Raji (cell line): ENCODE data around the gene EHMT1.

Experiments used
- POLR2A ChIP-seq: IDR thresholded peaks from 2 replicates; pipeline ENCODE4 v1.6.1; 2011; ENCODE audit warnings: low read depth, low read length, control low read depth; ENCODE audit not compliant: insufficient read depth

EHMT1 gene

DNA sequence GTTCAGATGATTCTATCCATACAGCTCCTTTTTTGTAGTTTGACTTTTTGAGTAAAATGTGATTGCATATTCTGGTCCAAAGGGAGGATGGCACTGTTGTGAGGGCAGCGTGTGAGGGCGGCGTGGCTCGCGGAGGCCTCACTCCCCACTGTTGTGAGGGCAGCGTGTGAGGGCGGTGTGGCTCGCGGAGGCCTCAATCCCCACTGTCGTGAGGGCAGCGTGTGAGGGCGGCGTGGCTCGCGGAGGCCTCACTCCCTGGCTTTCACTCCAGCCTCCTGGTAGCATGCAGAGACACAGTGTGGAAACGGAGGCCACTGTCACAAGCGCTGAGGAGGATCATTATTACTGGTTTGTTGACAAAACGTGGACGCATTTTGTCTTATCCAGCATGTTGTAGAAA is 79.0 kb downstream of the EHMT1 start:
- TF ChIP-seq POLR2A, result no peak

DNA sequence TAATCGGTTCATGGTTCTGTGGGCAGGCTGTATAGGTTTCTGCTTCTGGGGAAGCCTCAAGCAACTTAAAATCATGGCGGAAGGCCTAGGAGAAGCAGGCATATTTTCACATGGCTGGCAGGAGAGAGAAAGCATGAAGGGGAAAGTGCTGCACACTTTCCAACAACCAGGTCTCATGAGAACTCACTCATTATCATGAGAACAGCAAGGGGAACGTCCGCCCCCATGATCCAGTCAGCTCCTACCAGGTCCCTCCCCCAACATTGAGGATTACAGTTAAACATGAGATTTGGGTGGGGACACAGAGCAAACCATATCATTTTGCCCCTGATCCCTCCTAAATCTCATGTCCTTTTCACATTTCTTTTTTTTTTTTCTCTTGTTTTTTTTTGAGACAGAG is 82.1 kb downstream of the EHMT1 start:
- no peak for TF ChIP-seq POLR2A

DNA sequence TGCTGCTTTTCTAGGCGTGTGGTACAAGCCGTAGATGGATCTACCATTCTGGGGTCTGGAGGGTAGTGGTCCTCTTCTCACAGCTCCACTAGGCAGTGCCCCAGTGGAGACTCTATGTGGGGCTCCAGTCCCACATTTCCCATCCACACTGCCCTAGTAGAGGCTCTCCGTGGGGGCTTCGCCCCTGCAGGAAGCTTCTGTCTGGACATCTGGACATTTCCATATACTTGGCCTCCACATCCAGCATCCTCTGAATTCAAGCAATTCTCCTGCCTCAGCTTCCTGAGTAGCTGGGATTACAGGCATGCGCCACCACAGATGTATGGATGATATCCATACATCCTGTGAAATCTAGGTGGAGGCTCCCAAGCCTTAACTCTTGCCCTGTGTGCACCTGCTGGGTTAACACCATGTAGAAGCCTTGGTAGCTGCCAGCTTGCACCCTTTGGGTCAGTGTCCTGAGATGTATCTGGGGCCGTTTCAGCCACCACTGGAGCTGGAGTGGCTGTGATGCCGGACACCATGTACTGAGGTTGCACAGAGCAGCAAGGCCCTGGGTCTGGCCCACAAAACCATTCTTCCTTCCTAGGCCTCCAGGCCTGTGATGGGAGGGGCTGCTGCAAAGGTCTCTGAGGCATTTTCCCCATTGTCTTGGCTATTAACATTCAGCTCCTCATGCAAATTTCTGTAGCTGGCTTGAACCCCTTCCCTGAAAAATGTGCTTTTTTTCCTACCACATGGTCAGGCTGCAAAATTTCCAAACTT is 84.0 kb downstream of the EHMT1 start:
- TF ChIP-seq POLR2A, result no peak

DNA sequence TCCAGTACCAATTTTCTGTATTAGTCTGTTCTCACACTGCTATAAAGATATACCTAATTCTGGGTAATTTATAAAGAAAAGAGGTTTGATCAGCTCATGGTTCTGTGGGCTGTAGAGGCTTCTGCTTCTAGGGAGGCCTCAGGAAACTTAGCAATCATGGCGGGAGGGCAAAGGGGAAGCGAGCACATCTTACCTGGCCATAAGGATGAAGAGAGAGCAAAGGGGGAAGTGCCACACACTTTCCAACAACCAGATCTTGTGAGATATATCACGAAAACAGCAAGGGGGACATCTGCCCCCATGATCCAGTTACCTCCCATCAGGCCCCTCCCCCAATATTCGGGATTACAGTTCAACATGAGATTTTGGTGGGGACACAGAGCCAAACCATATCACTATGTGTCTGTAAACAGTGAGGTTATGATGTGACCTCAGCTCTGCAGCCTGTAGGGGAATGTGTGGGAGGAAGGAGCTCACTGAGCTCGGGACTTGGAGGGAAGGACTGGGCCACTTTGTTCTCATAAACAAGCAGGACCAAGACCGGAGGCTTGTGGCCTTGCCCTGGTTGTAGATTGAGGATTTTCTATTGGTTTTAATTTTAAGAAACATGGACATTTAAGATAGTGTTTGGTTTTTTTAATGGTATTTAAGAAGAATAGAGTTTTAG is 85.2 kb downstream of the EHMT1 start:
- no peak for TF ChIP-seq POLR2A

DNA sequence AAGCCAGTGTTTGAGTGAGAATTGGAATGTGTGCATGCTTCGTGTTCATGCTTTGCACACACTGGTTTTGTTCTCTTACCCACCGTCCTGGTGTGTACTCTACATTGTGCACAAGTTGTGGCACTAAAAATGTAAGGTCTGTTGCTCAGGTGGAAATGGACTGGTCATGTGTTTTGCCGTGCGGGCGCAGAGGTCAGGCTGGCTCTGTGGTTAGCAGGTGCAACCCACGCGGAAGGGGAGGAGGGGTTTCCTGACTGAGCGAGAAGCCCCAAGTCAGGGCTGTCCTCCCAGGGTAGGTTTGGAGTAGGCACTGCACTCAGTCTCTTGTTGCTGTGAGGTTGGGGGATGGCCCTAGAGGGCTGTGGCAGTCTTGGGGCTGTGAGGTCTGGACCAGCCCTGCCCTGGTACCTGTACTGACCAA is 86.6 kb downstream of the EHMT1 start:
- TF ChIP-seq POLR2A, result no peak

DNA sequence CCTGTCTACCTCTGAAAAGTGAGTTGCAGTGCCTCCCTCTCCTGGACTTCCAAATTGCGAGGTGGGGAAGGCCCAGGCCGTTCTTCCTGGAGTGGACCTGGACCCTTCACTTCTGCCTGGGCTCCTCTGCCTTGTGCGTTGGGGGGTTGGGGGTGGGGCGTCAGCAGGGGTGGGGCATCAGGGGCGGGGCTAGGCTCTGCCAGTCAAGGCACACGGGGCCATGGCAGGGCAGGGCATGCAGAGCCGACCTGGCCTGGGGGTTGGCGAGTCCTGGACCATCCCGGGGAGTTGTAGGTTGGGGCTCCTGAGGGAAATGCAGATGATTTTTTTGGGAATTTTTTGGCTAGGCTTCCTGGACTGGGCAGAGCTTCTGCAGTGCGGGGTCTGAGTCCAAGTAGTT is 87.1 kb downstream of the EHMT1 start:
- TF ChIP-seq POLR2A, result no peak

DNA sequence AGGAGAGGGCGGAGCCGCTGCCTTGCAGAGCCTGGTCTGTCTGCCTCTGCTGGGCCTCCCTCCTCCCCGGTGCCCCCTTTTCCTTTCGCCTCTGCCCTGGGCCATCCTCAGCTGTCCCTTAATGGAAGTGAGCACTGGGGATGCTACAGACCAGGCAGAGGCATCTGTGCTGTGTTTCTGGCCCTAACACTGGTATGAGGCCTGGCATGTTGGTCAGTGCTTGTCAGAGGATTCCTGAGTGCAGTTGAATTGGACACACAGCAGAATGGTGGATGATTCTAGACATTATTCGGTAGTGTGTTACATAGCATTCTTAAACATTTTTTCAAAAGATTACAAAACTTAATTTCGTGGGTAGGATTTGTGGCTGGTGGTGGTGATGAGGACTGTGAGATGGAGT is 88.6 kb downstream of the EHMT1 start:
- TF ChIP-seq POLR2A, result no peak

DNA sequence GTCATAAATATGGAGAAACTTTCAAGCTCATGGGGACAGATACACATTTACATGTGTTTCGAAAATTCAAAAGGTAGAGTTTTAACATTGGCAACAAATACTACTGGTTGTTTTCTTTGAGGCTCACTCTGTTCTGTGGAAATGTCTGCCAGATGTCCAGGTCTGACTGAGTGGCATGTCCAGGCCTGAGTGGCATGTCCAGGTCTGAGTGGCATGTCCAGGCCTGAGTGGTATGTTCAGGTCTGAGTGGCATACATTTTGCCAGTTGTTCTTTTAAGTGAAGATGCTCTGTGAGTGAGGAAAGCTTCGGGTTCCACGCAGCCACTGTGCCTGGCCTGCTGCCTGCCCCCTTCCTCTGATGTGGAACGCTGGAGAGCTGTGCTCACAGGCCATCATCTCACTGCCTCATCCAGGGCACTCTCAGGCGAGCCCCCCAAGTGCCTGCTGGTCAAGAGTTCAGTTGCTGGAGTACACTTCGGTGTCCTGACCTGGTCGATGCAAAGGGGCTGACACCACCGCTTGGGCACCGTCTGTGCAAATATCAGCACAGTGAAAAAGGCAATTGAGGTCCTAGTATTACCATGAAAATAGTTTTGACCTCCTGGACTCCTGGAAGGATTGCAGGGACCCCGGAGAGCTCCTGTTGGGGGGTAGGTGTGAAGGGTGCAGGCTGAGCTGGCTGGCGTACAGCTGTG is 89.9 kb downstream of the EHMT1 start:
- no peak for TF ChIP-seq POLR2A

DNA sequence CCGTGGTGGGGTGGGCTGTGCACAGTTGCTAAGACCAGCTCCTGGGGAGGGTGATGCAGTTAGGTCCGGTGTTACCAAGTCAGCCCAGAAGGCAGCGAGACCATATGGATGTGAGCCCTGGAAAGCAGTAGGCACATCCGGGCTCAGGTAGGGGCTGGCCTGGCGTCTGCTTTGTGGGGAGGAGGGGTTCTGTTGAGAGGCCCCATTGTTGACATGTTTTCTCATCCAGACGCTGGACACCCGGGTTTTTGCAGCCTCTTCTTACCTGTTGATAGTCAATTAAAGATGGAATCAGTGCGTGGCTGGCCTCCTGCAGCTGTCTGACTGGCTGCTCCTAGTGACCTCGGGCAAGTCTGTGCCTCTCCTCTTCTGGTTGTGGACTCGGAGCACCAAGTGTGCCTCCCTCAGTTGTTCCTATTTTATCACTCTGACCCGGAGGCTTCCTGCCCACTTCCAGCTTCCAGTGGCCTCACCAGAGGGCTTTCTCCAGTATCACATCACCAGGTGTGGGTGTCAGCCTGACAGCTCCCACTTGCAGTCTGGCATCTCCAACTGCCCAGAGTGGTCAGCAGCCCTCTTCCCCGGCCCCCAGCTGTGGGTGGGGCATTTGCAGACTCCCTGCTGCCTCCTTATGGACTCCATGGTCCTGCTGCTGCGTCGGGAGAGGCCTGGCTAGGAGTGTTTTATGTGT is 90.8 kb downstream of the EHMT1 start:
- no peak for TF ChIP-seq POLR2A

DNA sequence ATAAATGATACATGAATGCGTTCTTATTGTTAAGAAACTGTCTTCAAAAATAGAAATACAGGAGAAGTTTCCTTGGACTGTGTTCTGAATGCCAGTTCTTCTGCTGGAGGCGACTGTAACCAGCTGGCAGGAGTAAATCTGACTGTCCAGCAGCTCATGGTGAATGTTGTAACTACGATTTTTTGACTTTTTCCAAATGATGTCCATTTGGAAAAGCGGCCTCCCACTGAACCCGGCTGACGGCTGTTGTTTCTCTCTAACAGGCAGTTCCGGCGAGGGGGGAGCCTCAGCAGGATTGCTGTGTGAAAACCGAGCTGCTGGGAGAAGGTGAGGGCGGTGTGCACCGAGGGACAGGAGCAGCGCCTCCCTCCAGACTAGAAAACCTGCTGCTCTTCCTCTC is 91.9 kb downstream of the EHMT1 start:
- TF ChIP-seq POLR2A, result no peak

DNA sequence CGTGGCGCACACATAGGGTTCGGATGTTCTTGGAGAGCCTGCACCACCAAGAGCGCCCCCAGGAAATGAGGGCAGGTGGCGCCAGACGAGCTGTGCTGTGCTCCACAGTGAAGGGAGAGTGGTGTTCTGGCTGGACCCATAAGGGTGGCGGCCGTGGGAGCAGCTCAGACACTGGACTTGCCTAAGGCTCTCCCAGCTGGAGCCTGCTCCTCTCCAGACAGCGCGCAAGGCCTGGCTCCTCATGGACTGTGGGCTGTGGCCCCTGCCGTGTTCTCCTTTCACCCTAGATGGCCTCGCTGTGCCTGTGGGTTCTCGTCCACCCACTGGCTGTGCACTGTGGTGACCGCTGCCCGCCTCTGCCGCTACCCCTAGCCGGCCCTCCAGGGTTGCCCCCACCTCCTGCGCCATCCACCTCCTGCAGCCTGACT is 92.9 kb downstream of the EHMT1 start:
- no peak for TF ChIP-seq POLR2A

DNA sequence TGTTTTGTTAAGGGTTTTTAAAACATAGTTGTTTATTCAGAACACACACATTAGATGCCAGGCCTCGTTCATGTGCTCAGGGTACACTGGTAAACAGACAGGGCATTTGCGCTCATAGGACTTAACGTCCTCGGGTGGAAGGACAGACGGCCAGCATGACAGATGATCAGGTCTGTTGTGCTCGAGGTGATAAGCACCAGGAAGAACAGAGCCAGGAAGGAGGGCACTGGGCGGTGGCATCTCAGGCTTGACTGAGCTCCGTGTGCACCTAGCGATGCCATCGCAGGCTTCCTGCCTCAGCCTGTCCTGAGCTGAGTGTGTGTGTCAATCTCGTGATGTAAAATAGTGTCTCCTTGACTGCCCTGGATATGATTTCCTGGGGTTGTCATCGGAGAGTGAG is 96.5 kb downstream of the EHMT1 start:
- no peak for TF ChIP-seq POLR2A

DNA sequence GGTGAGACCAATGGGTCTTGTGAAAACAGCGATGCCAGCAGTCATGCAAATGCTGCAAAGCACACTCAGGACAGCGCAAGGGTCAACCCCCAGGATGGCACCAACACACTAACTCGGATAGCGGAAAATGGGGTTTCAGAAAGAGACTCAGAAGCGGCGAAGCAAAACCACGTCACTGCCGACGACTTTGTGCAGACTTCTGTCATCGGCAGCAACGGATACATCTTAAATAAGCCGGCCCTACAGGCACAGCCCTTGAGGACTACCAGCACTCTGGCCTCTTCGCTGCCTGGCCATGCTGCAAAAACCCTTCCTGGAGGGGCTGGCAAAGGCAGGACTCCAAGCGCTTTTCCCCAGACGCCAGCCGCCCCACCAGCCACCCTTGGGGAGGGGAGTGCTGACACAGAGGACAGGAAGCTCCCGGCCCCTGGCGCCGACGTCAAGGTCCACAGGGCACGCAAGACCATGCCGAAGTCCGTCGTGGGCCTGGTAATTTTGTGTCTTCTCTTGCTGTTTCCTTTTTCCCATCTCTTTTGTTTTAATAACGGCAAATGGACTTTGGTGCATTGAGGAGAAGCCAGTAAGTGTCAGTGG is 98.0 kb downstream of the EHMT1 start:
- no peak for TF ChIP-seq POLR2A

DNA sequence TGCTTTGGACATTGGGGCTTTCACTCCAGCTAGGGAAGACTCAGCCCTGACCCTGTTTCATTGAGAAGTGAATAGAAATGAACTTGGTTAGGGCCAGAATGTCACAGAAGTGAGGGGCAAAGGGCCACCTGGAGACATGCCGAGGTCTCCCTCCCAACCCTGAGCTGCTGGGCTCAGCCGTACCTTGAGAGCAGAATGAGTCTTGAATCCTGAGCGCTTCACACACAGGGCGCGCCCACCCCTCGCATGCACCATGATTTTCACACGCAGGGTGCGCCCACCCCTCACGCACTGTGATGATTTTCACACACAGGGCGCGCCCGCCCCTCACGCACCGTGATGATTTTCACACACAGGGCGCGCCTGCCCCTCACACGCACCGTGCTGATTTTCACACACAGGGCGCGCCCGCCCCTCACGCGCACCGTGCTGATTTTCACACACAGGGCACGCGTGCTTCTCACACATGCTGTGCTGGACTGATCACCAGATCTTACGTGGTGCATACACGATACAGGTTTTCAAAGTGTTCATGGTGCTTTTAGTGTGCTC is 99.0 kb downstream of the EHMT1 start:
- TF ChIP-seq POLR2A, result no peak

DNA sequence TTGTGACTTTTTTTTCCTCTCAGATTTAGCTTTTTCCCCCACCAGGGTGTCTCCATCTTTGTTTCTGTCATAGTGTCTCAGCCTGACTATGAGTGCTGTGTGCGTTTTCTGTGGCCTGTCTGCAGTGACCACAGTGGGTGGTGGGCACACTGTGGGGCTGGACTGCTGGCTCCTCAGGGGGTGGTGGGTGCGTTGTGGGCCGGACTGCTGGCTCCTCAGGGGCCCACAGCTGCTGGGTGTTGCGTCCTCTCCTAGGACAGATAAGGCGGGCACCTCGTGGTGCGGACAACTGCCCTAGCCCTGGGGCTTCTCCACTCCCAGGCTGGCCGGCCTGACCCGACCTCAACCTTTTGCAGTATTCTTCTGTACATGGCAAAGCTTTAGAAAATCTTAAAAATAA is 100.4 kb downstream of the EHMT1 start:
- no peak for TF ChIP-seq POLR2A

DNA sequence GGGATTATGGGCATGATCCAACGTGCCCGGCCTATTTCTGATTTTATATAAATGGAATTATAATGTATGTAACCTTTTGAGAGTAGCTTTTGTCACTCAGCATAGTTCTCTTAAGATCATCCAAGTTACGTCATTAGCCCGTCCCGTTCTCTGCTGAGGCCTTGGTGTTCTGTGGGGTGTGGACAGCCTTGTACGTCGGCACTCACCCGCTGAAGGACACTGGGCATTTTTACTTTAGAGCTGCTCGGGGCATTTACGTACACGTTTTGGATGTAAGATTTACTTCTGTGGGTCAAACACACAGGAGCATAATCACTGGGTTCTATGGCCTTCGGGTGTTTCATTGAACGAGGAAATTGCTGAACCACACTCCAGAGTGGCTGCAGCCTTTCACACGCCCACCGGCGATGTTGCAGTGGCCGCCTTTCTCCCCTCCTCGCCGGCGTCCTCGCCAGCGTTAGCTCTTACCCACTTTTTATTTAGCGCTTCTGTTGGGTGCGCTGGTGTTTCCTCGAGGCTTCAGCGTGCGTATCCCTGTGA is 101.8 kb downstream of the EHMT1 start:
- TF ChIP-seq POLR2A, result no peak
